ENCODE measurements around the gene TSPEAR. TPM values are rescaled to one million over a fixed set of nuclear protein-coding genes. Genes with fewer than 3 reads are reported as not detected.

The TSPEAR gene
- total RNA-seq, 4 donors from 2014 or later: not detected

DNA sequence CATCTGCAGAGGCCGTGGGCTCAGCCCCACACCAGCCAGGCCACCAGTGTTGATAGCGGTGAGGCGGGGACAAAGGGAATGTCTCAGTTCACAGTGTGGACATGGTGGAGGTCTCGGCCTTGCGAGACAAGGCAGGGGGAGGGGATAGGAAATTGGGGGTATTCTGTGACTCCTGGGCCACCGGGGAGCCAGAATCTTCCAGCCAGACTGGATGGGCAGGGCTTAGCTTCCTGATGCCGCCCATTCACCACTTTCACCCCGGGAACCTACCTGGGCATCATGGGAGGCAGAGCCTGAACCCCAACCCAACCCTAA, 251.0 kb downstream of the TSPEAR start:
- DNase-seq (ENCODE audit: low spot score in 2 of 2): no peak
- Histone ChIP-seq H3K36me3 (peaks cover 0 to 20% (median 0%) of the 10 kb centered on the region in 3 donors), H3K4me1 (peaks cover 0 to 30% (median 3%) of the 10 kb centered on the region in 4 donors), H3K4me3 (no peak overlapping the region), H3K9me3 (no peaks in the 10 kb centered on the region), H3K27ac (no peak overlapping the region), H3K27me3 (no peaks in the 10 kb centered on the region)
- TF ChIP-seq EP300 (IDR thresholded peaks at IDR 0.05) (no peak), POLR2A (IDR thresholded peaks at IDR 0.05) (no peak)
- TF ChIP-seq, protein P1, sequence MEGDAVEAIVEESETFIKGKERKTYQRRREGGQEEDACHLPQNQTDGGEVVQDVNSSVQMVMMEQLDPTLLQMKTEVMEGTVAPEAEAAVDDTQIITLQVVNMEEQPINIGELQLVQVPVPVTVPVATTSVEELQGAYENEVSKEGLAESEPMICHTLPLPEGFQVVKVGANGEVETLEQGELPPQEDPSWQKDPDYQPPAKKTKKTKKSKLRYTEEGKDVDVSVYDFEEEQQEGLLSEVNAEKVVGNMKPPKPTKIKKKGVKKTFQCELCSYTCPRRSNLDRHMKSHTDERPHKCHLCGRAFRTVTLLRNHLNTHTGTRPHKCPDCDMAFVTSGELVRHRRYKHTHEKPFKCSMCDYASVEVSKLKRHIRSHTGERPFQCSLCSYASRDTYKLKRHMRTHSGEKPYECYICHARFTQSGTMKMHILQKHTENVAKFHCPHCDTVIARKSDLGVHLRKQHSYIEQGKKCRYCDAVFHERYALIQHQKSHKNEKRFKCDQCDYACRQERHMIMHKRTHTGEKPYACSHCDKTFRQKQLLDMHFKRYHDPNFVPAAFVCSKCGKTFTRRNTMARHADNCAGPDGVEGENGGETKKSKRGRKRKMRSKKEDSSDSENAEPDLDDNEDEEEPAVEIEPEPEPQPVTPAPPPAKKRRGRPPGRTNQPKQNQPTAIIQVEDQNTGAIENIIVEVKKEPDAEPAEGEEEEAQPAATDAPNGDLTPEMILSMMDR (IDR thresholded peaks at IDR 0.05): no peak
- 80 to 91% methylated on average over 8 of the region's 8 CpGs for WGBS, 2 donors

DNA sequence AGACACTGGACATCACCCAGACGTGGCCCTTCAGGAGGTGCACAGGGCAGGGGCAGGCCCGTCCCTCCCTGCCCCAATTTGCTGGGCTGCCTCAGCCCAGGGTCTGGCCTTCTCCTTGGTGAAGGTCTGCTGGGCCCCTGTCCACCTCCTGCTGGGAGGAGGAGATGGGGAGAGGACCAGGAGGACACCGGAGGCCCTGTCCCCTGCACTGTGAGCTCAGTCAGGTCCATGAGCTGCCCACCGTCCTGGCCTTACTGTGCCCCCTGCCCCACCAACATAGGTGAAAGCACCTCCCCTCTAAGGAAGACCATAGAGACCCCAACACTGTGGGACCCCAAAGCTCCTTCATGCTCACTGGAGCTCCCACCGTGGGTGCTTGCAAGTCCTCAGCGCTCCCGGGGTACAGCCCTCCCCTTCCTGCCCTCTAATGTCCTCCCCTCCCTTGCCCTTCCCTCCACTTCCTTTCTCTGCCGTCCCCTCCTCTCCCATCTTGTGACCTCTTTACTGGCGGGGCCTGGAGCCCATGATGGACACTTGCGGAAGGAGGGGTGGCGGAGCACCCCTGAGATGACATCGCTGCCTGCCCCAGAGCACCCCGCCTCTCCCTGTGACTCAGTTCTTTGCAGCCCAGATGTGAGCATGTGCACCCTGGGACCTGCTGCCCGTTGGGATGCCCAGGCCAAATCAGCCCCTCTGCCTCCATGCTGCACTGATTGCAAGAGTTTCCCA, 251.5 kb downstream of the TSPEAR start:
- Histone ChIP-seq H3K4me1 (peaks cover 0 to 32% (median 3%) of the 10 kb centered on the region in 4 donors), H3K4me3 (no peak overlapping the region), H3K36me3 (peaks cover 0 to 20% (median 0%) of the 10 kb centered on the region in 3 donors), H3K9me3 (no peaks in the 10 kb centered on the region), H3K27me3 (no peaks in the 10 kb centered on the region), H3K27ac (no peak overlapping the region)
- 75 to 79% methylated on average over 14 of the region's 14 CpGs for WGBS, 2 donors
- TF ChIP-seq, protein P1 (IDR thresholded peaks at IDR 0.05): no peak
- TF ChIP-seq POLR2A (IDR thresholded peaks at IDR 0.05) (no peak), EP300 (IDR thresholded peaks at IDR 0.05) (no peak)
- DNase-seq (ENCODE audit: low spot score in 2 of 2): no peak

DNA sequence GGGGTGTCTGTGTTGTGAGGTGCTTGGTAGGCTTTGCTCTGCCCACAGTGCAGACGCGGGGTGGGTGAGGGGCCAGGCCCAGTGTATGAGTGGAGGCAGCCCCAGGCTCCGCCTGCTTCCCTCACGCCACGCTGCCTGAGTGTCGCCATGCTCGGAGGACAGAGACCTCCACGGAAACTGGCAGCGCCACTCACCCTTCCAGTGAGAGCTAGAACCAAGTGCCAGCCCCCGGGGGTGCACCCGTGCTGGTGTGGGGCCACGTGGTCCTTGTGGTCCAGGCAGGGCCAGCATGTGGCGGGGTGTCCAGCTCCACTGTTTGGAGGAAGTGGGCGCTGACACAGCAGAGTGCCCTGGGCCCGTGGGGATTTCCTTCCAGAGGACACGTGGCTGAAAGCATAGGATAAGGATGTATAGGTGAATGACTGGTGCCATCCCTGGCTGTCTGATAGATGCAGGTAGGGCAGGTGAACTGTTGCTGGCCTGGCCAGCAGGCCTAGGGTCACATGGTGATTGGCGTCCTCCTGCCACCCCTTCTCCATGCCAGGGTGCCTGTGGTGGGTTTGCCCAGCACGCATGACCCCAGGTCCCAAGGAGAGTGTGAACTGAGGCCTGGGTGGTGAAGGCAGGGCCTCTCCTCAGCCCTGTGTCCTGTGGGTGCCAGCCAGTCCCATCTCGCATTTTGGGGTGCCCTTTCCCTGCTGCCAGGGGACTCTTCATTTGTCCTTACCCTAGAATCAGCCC, 252.2 kb downstream of the TSPEAR start:
- Histone ChIP-seq H3K4me1 (peaks cover 0 to 35% (median 3%) of the 10 kb centered on the region in 4 donors), H3K27ac (no peak overlapping the region), H3K4me3 (no peak overlapping the region), H3K27me3 (no peaks in the 10 kb centered on the region), H3K36me3 (peaks cover 0 to 20% (median 0%) of the 10 kb centered on the region in 3 donors), H3K9me3 (no peaks in the 10 kb centered on the region)
- no peak for DNase-seq (ENCODE audit: low spot score in 2 of 2)
- 85 to 100% methylated on average over 5 to 19 of the region's 19 CpGs for WGBS, 2 donors
- TF ChIP-seq POLR2A (IDR thresholded peaks at IDR 0.05) (no peak), EP300 (IDR thresholded peaks at IDR 0.05) (no peak)
- TF ChIP-seq, protein P1 (IDR thresholded peaks at IDR 0.05): no peak

DNA sequence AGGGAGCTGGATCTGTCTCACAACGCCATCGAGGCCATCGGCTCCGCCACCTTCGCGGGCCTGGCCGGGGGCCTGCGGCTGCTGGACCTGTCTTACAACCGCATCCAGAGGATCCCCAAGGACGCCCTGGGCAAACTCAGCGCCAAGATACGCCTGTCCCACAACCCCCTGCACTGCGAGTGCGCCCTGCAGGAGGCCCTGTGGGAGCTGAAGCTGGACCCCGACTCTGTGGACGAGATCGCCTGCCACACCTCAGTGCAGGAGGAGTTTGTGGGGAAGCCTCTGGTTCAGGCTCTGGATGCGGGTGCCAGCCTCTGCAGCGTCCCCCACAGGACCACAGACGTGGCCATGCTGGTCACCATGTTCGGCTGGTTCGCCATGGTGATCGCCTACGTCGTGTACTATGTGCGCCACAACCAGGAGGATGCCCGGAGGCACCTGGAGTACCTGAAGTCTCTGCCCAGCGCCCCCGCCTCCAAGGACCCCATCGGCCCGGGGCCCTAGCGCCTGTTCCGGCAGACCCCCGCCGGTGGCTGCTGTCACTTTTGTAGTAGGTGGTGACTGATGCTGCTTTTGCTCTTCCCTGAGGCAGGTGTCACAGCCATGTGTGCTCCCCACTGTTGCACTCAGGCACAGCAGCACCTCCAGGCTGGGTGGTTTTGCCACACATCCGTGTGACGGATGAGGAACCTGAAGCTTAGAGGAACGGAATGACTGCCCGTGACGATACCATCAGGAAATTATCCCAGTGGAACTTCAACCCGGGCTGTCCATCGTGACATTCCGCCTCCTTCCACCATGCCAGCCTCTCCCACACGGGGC, 254.2 kb downstream of the TSPEAR start:
- H3K4me1 ChIP-seq: peaks cover 0 to 31% (median 3%) of the 10 kb centered on the region in 4 donors
- H3K4me3 ChIP-seq: no peak overlapping the region
- TF ChIP-seq EP300 (IDR thresholded peaks at IDR 0.05): no peak
- TF ChIP-seq, protein P1 (IDR thresholded peaks at IDR 0.05): no peak
- no peak for TF ChIP-seq POLR2A (IDR thresholded peaks at IDR 0.05)
- H3K27me3 ChIP-seq: no peaks in the 10 kb centered on the region
- H3K27ac ChIP-seq: no peak overlapping the region
- WGBS, 2 donors: 94 to 98% methylated on average over 26 to 39 of the region's 44 CpGs
- H3K9me3 ChIP-seq: peaks cover 0 to 8% (median 0%) of the 10 kb centered on the region in 4 donors
- DNase-seq (ENCODE audit: low spot score in 2 of 2): no peak
- H3K36me3 ChIP-seq: peaks cover 0 to 20% (median 0%) of the 10 kb centered on the region in 3 donors
